Chondrocyte (in vitro differentiated cells): ENCODE results near the gene THAP5. TPM values are rescaled to one million over a fixed set of nuclear protein-coding genes. Genes with fewer than 3 reads are reported as not detected.
A peak's percentile ranks its signal among the peaks of the same experiment; 100 is the strongest.

Experiments used
- DNase-seq: peaks from one replicate; pipeline ENCODE4 v3.0.0; 2021; ENCODE audit warnings: mixed read lengths, low spot score
- H3K27ac Mint-ChIP-seq: one replicate; pipeline ENCODE4 v1.8.0; 2021; ENCODE audit warnings: mild to moderate bottlenecking, moderate library complexity, mixed read lengths; ENCODE audit not compliant: unreplicated experiment
- H3K27me3 Mint-ChIP-seq: 2 replicates; pipeline ENCODE4 v1.8.0; 2021; ENCODE audit warnings: low read depth, mixed read lengths
- H3K36me3 Mint-ChIP-seq: 2 replicates; pipeline ENCODE4 v1.8.0; 2021; ENCODE audit warnings: low read depth, mixed read lengths
- H3K4me1 Mint-ChIP-seq: 2 replicates; pipeline ENCODE4 v1.8.0; 2021; ENCODE audit warnings: low read depth, mild to moderate bottlenecking, mixed read lengths
- H3K4me3 Mint-ChIP-seq: one replicate; pipeline ENCODE4 v1.8.0; 2021; ENCODE audit warnings: mild to moderate bottlenecking, moderate library complexity, mixed read lengths; ENCODE audit not compliant: unreplicated experiment
- H3K9me3 Mint-ChIP-seq: 2 replicates; pipeline ENCODE4 v1.8.0; 2021; ENCODE audit warnings: low read depth, mixed read lengths
- total RNA-seq: library from RNA; stranded (reverse); gene quantifications from 3 replicates; pipeline ENCODE4 v1.2.1, GENCODE V29; 2021
- TF ChIP-seq, protein P1 (sequence below): fragments of 200-600 bp; sonication (generic); IDR thresholded peaks from 2 replicates; pipeline ENCODE4 v1.5.0; 2021; ENCODE audit warnings: antibody characterized with exemption, mild to moderate bottlenecking, moderate library complexity

The THAP5 gene
- total RNA-seq, 1 donor from 2014 or later: 22.4 TPM

DNA sequence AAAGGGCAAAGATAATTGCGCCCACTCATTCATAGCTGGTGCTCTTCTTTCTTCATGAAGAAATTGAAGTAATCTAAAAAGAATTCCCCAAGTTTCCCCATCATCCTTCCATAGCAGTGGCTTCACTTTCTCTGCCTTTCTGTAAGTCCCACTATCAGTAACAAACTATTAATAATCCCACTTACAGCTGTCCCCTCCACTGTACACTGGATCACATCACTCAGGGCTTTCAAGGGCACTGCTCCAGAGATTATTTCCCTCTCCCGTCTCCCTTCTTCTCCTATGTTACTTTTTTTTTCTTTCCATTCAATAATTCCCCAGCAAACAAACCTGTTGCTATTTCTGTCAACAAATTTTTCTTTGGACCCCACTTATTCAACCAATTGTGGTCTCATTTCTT is 16.3 kb upstream of the THAP5 start:
- Mint-ChIP-seq H3K4me3 (no peak overlapping the region), H3K36me3 (no peaks in the 10 kb centered on the region), H3K9me3 (no peaks in the 10 kb centered on the region), H3K4me1 (peaks cover 29% of the 10 kb centered on the region), H3K27me3 (peaks cover 6% of the 10 kb centered on the region), H3K27ac (no peak overlapping the region)
- TF ChIP-seq, protein P1, sequence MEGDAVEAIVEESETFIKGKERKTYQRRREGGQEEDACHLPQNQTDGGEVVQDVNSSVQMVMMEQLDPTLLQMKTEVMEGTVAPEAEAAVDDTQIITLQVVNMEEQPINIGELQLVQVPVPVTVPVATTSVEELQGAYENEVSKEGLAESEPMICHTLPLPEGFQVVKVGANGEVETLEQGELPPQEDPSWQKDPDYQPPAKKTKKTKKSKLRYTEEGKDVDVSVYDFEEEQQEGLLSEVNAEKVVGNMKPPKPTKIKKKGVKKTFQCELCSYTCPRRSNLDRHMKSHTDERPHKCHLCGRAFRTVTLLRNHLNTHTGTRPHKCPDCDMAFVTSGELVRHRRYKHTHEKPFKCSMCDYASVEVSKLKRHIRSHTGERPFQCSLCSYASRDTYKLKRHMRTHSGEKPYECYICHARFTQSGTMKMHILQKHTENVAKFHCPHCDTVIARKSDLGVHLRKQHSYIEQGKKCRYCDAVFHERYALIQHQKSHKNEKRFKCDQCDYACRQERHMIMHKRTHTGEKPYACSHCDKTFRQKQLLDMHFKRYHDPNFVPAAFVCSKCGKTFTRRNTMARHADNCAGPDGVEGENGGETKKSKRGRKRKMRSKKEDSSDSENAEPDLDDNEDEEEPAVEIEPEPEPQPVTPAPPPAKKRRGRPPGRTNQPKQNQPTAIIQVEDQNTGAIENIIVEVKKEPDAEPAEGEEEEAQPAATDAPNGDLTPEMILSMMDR: no peak
- no peak for DNase-seq

DNA sequence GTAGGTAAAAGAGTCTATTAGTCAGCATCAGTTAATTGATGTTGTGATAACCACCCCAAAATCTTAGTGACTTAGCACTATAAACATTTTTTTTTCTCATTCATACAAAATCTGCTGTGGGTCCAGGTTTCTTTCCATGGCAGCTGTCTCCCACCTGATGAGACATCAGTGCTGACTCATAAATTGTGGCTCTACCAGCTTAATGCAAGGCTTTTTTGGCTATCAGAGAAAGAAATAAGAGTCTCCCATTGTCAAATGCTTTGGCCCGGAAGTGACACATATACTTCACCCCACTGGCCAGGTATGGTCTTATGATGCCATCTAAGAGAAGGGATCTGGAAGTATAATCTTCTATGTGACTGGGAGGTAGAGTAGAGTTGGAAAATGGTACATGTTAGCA is 14.7 kb upstream of the THAP5 start:
- H3K4me3 Mint-ChIP-seq: no peak overlapping the region
- H3K36me3 Mint-ChIP-seq: peaks cover 2% of the 10 kb centered on the region
- peaks cover 6% of the 10 kb centered on the region for H3K27me3 Mint-ChIP-seq
- peaks cover 20% of the 10 kb centered on the region for H3K4me1 Mint-ChIP-seq
- TF ChIP-seq, protein P1: no peak
- DNase-seq: no peak
- H3K9me3 Mint-ChIP-seq: no peaks in the 10 kb centered on the region
- no peak overlapping the region for H3K27ac Mint-ChIP-seq

DNA sequence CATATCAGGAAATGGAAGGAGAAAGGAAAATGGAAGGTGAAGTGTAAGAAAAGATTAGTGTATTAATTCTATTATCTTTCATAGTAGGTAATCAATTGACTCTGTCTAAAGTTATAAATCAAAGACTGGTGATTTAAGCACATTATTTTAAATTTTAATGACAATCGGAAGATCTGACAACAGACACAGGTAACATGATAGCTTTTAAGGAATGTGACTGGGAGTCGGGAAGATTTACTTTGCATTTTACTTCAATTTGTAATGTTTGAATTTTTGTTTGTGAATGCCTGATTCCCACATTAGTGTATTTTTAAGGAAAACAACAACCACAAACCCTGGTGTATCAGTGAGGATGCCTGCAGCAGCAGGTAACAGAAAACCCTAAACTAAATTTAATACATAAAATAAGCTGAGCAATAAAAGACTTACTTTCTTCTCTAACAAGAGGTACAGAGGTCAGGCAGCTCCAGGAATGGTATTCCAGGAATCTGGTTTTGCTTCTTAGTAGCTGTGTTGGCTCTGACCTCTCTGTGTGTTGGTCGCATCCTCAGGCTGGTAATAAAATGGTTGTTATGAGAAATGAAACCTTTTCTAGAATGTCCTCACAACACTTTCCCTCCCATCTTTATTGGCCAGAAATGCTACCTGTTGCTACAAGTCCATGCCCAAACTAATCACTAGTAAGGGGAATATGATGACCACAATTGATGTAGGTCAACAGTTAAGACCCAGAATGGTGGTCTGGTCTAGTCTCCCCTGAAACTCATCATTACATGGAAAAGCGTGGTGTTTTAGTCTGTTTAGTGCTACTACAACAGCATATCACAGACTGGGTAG is 12.4 kb upstream of the THAP5 start:
- Mint-ChIP-seq H3K27me3 (peaks cover 6% of the 10 kb centered on the region), H3K4me1 (peaks cover 19% of the 10 kb centered on the region), H3K36me3 (peaks cover 3% of the 10 kb centered on the region), H3K27ac (peak overlapping the region; percentile 56), H3K9me3 (no peaks in the 10 kb centered on the region), H3K4me3 (no peak overlapping the region)
- TF ChIP-seq, protein P1: no peak
- no peak for DNase-seq

DNA sequence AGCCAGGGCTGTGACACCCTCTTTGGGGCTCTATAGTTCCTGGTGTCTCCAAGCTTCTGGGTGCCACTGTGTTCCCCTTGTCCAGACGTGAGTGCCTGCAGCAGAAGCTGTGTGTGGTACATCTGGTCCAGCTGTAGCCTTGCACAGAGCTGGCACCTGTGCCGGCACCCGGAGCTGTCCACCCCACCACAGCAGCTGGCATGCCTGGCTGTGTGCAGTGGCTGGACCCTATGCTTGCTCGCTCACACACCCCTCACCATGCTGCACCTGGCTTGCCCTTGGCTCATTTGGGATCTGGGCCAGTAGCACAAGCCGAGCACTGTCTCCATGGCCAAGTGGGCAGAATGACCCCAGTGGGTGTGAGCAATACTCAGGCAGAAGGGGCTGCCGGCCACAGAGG is 10.8 kb upstream of the THAP5 start:
- Mint-ChIP-seq H3K4me1 (peaks cover 19% of the 10 kb centered on the region), H3K27me3 (no peaks in the 10 kb centered on the region), H3K27ac (no peak overlapping the region), H3K4me3 (no peak overlapping the region), H3K36me3 (peaks cover 3% of the 10 kb centered on the region), H3K9me3 (no peaks in the 10 kb centered on the region)
- TF ChIP-seq, protein P1: no peak
- no peak for DNase-seq

DNA sequence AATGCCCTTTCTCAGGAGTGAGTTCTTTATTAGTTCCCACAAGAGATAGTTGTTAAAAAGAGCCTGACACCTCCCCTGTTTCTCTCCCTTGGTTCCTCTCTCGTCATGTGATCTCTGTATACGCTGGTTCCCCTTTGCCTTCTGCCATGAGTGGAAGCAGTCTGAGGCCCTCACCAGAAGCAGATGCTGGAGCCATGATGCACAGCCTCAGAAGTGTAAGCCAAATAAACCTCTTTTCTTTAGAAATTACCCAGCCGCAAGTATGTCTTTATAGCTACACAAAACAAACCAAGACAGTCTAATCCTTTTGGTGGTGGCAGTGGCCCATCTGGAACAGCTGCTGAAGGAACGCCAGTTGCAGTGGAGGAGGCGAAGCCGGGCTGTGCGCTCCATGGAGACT is 9.4 kb upstream of the THAP5 start:
- Mint-ChIP-seq H3K27ac (no peak overlapping the region), H3K4me3 (no peak overlapping the region), H3K36me3 (peaks cover 3% of the 10 kb centered on the region), H3K27me3 (no peaks in the 10 kb centered on the region), H3K4me1 (peaks cover 22% of the 10 kb centered on the region), H3K9me3 (no peaks in the 10 kb centered on the region)
- TF ChIP-seq, protein P1: no peak
- no peak for DNase-seq
